CD4-positive, alpha-beta T cell (primary cell): Measurements from ENCODE around the gene AQP1. TPM values are rescaled to one million over a fixed set of nuclear protein-coding genes. Genes with fewer than 3 reads are reported as not detected.
A peak's percentile ranks its signal among the peaks of the same experiment; 100 is the strongest.

Source experiments
- ATAC-seq: fragments of 200-7000 bp; cut with Tn5 transposase; one replicate; pipeline ENCODE4 v1.10.0; 2022; ENCODE audit warnings: mild to moderate bottlenecking; ENCODE audit not compliant: poor library complexity
- CTCF ChIA-PET: fragments of 350-600 bp; sonication (Branson Sonifier 250); formaldehyde crosslinking; loops from one replicate; lab custom pipeline; 2021; ENCODE audit warnings: antibody characterized with exemption, inconsistent platforms; lab: Charles Lee
- POLR2A ChIA-PET: fragments of 350-600 bp; sonication (Branson Sonifier 250); formaldehyde crosslinking; loops from one replicate; lab custom pipeline; 2021; ENCODE audit warnings: antibody characterized with exemption, inconsistent platforms; lab: Charles Lee
- DNase-seq, 14 experiments: peaks; one replicate each; pipeline ENCODE4 v3.0.0-alpha.2; 2013 to 2020; ENCODE audit warnings: mixed read lengths in 2 of 14
- H3K27ac ChIP-seq, 2 donors: one replicate each; pipeline versions ENCODE4 v1.5.1 to v1.7.0; 2013; ENCODE audit warnings: low read length in 2 of 2, low read depth in 1 of 2, mild to moderate bottlenecking in 1 of 2
- H3K27me3 ChIP-seq, 2 experiments: 1 replicate in 1 of 2; 2 replicates in 1 of 2; pipeline versions ENCODE4 v1.6.1 to v1.7.0; 2013; ENCODE audit warnings: low read length in 2 of 2, control low read depth in 1 of 2, mild to moderate bottlenecking in 1 of 2, moderate library complexity in 1 of 2; ENCODE audit not compliant: insufficient read depth in 2 of 2, control insufficient read depth in 1 of 2
- H3K36me3 ChIP-seq: one replicate; pipeline ENCODE4 v1.6.1; 2013; ENCODE audit warnings: low read length, control low read depth; ENCODE audit not compliant: insufficient read depth
- H3K4me1 ChIP-seq: one replicate; pipeline ENCODE4 v1.6.1; 2013; ENCODE audit warnings: low read length, control low read depth; ENCODE audit not compliant: insufficient read depth
- H3K4me3 ChIP-seq: one replicate; pipeline ENCODE4 v1.5.1; 2013; ENCODE audit warnings: mild to moderate bottlenecking, low read length, moderate library complexity
- H3K9me3 ChIP-seq, 2 experiments: 1 replicate in 1 of 2; 2 replicates in 1 of 2; pipeline versions ENCODE4 v1.6.1 to v1.7.0; 2013; ENCODE audit warnings: low read length in 2 of 2, mild to moderate bottlenecking in 2 of 2, control low read depth in 1 of 2, moderate library complexity in 1 of 2; ENCODE audit not compliant: control insufficient read depth in 1 of 2, insufficient read depth in 1 of 2
- H3K27ac Mint-ChIP-seq: one replicate; pipeline ENCODE4 v1.8.0; 2020; ENCODE audit warnings: mixed read lengths
- H3K27me3 Mint-ChIP-seq: one replicate; pipeline ENCODE4 v1.8.0; 2021; ENCODE audit warnings: mixed read lengths
- H3K36me3 Mint-ChIP-seq: one replicate; pipeline ENCODE4 v1.8.0; 2021; ENCODE audit warnings: low read depth, mixed read lengths
- H3K4me1 Mint-ChIP-seq: one replicate; pipeline ENCODE4 v1.8.0; 2021; ENCODE audit warnings: low read depth, mixed read lengths
- H3K4me3 Mint-ChIP-seq: one replicate; pipeline ENCODE4 v1.8.0; 2020; ENCODE audit warnings: mild to moderate bottlenecking, mixed read lengths
- H3K9me3 Mint-ChIP-seq: one replicate; pipeline ENCODE4 v1.8.0; 2020; ENCODE audit warnings: mixed read lengths
- intact Hi-C, 2 experiments: fragments of 100-400 bp; cut with DNase I in 1 of 2; cut with micrococcal nuclease in 1 of 2; formaldehyde crosslinking; loops; one replicate each; pipeline versions ENCODE4 v1.15.1 to v1.9.0; 2023 to 2025; cut with DNase I, micrococcal nuclease
- total RNA-seq, 174 experiments: library from RNA in 2 of 174; stranded (reverse) in 2 of 174; gene quantifications; one replicate each; pipeline ENCODE4 v1.2.3 and lab custom pipeline; 2021 to 2026
- TF ChIP-seq, protein P1 (sequence below): fragments of 200-600 bp; IDR thresholded peaks from one replicate; pipeline ENCODE4 v1.8.0; 2022; ENCODE audit warnings: antibody characterized with exemption, mild to moderate bottlenecking

The AQP1 gene
- total RNA-seq, 2 experiments from 2014 or later: 0.17 to 0.22 TPM

GRCh38 chr7:30920584-30921539, 9.2 kb downstream of the AQP1 start:
- Mint-ChIP-seq H3K27ac (no peak overlapping the region), H3K9me3 (no peaks in the 10 kb centered on the region), H3K27me3 (no peaks in the 10 kb centered on the region), H3K36me3 (no peaks in the 10 kb centered on the region), H3K4me1 (no peaks in the 10 kb centered on the region), H3K4me3 (no peak overlapping the region)
- no peaks in the 10 kb centered on the region for H3K27me3 ChIP-seq
- no peak overlapping the region for H3K27ac ChIP-seq
- ChIA-PET POLR2A (no interaction called here), CTCF (no interaction called here)
- ATAC-seq (no peak), DNase-seq (peak in 1 of 14 experiments; percentile 17)
- no peaks in the 10 kb centered on the region for H3K36me3 ChIP-seq
- no peak overlapping the region for H3K4me3 ChIP-seq
- TF ChIP-seq, protein P1, sequence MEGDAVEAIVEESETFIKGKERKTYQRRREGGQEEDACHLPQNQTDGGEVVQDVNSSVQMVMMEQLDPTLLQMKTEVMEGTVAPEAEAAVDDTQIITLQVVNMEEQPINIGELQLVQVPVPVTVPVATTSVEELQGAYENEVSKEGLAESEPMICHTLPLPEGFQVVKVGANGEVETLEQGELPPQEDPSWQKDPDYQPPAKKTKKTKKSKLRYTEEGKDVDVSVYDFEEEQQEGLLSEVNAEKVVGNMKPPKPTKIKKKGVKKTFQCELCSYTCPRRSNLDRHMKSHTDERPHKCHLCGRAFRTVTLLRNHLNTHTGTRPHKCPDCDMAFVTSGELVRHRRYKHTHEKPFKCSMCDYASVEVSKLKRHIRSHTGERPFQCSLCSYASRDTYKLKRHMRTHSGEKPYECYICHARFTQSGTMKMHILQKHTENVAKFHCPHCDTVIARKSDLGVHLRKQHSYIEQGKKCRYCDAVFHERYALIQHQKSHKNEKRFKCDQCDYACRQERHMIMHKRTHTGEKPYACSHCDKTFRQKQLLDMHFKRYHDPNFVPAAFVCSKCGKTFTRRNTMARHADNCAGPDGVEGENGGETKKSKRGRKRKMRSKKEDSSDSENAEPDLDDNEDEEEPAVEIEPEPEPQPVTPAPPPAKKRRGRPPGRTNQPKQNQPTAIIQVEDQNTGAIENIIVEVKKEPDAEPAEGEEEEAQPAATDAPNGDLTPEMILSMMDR: no peak
- intact Hi-C loops: no loop called here
- H3K9me3 ChIP-seq: no peaks in the 10 kb centered on the region
- H3K4me1 ChIP-seq: no peaks in the 10 kb centered on the region

- ChIA-PET CTCF (no interaction called here), POLR2A (no interaction called here)
- Mint-ChIP-seq H3K4me1 (no peaks in the 10 kb centered on the region), H3K9me3 (no peaks in the 10 kb centered on the region), H3K27me3 (no peaks in the 10 kb centered on the region), H3K36me3 (no peaks in the 10 kb centered on the region), H3K4me3 (no peak overlapping the region), H3K27ac (no peak overlapping the region)
- Histone ChIP-seq H3K4me1 (no peaks in the 10 kb centered on the region), H3K4me3 (no peak overlapping the region), H3K27ac (no peak overlapping the region), H3K9me3 (peaks cover under 1 to 1% of the 10 kb centered on the region in 2 experiments), H3K36me3 (no peaks in the 10 kb centered on the region), H3K27me3 (no peaks in the 10 kb centered on the region)
- intact Hi-C loops: no loop called here
- DNase-seq (peak in 1 of 14 experiments; percentile 19), ATAC-seq (no peak)
- TF ChIP-seq, protein P1: no peak
These were observed 10.1 kb downstream of the AQP1 start for GRCh38 chr7:30921540-30922401.

- POLR2A ChIA-PET: no interaction called here
- H3K4me1 Mint-ChIP-seq: no peaks in the 10 kb centered on the region
- DNase-seq: peak in 1 of 14 experiments; percentile 21
These were observed 10.9 kb downstream of the AQP1 start for GRCh38 chr7:30922596-30922995.

More at GRCh38 chr7:30922596-30922995, 10.9 kb downstream of the AQP1 start:
- TF ChIP-seq, protein P1: no peak
- no peak overlapping the region for H3K27ac Mint-ChIP-seq
- Histone ChIP-seq H3K36me3 (no peaks in the 10 kb centered on the region), H3K9me3 (peaks cover 6 to 7% of the 10 kb centered on the region in 2 experiments), H3K4me1 (no peaks in the 10 kb centered on the region), H3K27ac (no peak overlapping the region), H3K27me3 (no peaks in the 10 kb centered on the region), H3K4me3 (no peak overlapping the region)
- no peak for ATAC-seq
- CTCF ChIA-PET: no interaction called here
- intact Hi-C loops: no loop called here
- H3K27me3 Mint-ChIP-seq: no peaks in the 10 kb centered on the region
- H3K36me3 Mint-ChIP-seq: no peaks in the 10 kb centered on the region
- no peaks in the 10 kb centered on the region for H3K9me3 Mint-ChIP-seq
- no peak overlapping the region for H3K4me3 Mint-ChIP-seq
